ENCODE results near the gene CPNE4. TPM values are rescaled to one million over a fixed set of nuclear protein-coding genes. Genes with fewer than 3 reads are reported as not detected.

Gene CPNE4
- total RNA-seq, 1 experiment from 2014 or later: 1.9 TPM

- Histone ChIP-seq H2AK5ac (ENCODE audit: insufficient read length, low read length) (no peak overlapping the region), H3K4me2 (ENCODE audit: insufficient read depth, insufficient read length, low read length) (peak overlapping the region; percentile 97), H3K9ac (ENCODE audit: extremely low read depth, insufficient read length, low read length) (no peak overlapping the region), H3K23ac (ENCODE audit: insufficient read length, low read depth, low read length) (no peak overlapping the region), H3K18ac (ENCODE audit: insufficient read length, low read depth, low read length) (no peak overlapping the region), H4K5ac (ENCODE audit: insufficient read length, low read depth, low read length) (no peak overlapping the region), H3K14ac (ENCODE audit: insufficient read depth, low read length) (no peak overlapping the region), H3K4ac (ENCODE audit: low read depth, low read length) (no peak overlapping the region), H4K8ac (replicated peaks; ENCODE audit: insufficient read length, low read depth, low read length) (no peak overlapping the region), H3K79me1 (ENCODE audit: insufficient read depth, low read depth, low read length, poor library complexity, severe bottlenecking) (no peaks in the 10 kb centered on the region), H2BK120ac (ENCODE audit: low read depth, low read length, poor library complexity, severe bottlenecking) (no peak overlapping the region), H2BK20ac (ENCODE audit: low read depth, low read length, poor library complexity, severe bottlenecking) (no peak overlapping the region), H3K27me3 (ENCODE audit: insufficient read depth, low read length) (no peaks in the 10 kb centered on the region; the same call in 1 of the 2 replicates), H2BK12ac (ENCODE audit: insufficient read length, low read depth, low read length) (no peak overlapping the region), H2BK5ac (ENCODE audit: insufficient read length, low read length) (no peak overlapping the region), H3K9me3 (ENCODE audit: control insufficient read depth, low read depth, low read length) (no peaks in the 10 kb centered on the region), H3K23me2 (ENCODE audit: insufficient read length, low read depth, low read length, poor library complexity, severe bottlenecking) (peaks cover 15% of the 10 kb centered on the region), H3T11ph (ENCODE audit: low read length) (no peak overlapping the region), H3K56ac (ENCODE audit: insufficient read length, low read depth, low read length) (no peak overlapping the region), H4K91ac (ENCODE audit: insufficient read length, low read depth, low read length) (no peak overlapping the region), H3K27ac (ENCODE audit: insufficient read length, low read depth, low read length) (no peak overlapping the region), H4K20me1 (ENCODE audit: control insufficient read depth, insufficient read depth, insufficient read length) (no peaks in the 10 kb centered on the region), H2AFZ (ENCODE audit: low read length) (no peak overlapping the region), H3K79me2 (ENCODE audit: insufficient read depth, low read length) (no peaks in the 10 kb centered on the region), H2BK15ac (ENCODE audit: low read depth, low read length) (no peak overlapping the region), H3K4me1 (ENCODE audit: insufficient read depth, low read length) (no peaks in the 10 kb centered on the region)
- no peak for TF ChIP-seq CTCF (conservative IDR thresholded peaks at IDR 0.05)
- Mint-ChIP-seq H3K9me3 (no peaks in the 10 kb centered on the region), H3K4me1 (peaks cover 23 to 30% of the 10 kb centered on the region in 2 experiments), H3K36me3 (ENCODE audit: insufficient read depth in 1 of 3, low read depth in 3 of 3) (no peaks in the 10 kb centered on the region), H3K27me3 (ENCODE audit: low read depth) (peaks cover 52% of the 10 kb centered on the region), H3K4me3 (peak overlapping the region; percentile 87 to 95), H3K27ac (no peak overlapping the region)
- DNase-seq: no peak
- WGBS (ENCODE audit: extremely low coverage, insufficient read length, low lambda C conversion rate): 100% methylated on average over 7 of the region's 8 CpGs
Measured at GRCh38 chr3:132032959-132033358, 1.9 kb downstream of the CPNE4 start.
